ENCODE data around the gene RNF220.

RNF220 gene

DNA sequence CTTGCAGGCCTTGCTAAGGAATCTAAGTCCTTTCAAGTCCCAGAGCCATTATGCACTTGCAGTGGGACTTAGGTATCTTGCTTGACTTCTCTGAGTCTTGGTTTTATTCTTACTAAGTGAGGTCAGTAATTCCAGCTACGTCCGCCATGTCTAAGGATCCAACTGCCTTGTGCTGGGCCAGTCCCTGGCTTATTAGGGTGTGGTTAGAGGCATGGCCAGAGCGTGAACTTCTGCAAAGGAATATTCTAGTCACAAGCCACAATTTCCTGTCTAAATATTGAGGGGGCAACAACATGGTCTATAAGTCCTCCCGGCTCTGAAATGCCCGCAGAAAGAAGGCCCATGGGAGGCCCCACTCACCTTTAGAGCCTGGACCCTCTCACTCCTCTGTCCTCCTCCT is 186.3 kb downstream of the RNF220 start:
- no peak for DNase-seq

DNA sequence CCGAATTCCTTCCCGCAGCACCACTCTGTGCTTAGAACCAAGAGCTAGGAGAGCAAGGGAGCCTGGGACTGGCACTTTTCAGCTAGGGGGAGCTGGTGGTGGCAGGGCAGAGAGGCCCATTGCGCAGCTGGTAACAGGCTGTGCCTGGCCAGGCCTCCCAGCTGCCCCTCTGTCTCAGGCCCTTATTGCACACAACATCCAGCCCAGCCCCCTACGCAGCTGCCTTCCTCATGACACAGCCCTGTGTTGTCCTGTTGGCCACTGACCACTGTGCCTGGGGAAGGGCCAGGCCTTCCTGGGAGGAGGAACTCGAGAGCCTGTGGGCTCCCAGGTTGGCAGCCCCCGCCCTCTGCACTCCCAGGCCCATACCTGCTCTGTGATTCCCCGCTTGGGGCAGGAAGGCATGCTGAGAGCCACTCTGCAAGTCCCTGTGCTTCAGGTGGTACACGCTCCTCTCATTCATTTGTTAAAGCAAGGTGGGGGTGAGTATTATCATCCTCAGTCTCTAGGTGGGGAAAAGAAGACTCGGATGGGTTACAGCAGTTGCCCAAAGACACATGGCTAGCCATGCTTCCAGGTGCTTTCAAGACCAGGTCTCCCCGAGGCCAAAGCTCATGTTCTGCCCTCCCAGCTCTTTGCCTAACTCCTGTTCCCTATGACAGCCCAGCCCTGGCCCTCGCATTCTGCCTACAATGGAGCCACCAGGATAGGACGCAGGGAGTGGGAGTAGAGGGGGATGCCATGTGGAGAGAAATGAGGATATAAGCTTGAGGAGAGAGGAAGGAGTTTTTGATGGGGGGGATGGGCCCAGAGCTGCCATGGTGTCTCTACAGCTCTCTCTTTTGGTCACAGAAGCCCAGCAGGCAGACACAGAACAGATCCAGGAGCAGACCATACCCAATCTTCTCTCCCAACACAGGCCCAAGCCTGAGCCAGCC is 187.4 kb downstream of the RNF220 start:
- DNase-seq: no peak

DNA sequence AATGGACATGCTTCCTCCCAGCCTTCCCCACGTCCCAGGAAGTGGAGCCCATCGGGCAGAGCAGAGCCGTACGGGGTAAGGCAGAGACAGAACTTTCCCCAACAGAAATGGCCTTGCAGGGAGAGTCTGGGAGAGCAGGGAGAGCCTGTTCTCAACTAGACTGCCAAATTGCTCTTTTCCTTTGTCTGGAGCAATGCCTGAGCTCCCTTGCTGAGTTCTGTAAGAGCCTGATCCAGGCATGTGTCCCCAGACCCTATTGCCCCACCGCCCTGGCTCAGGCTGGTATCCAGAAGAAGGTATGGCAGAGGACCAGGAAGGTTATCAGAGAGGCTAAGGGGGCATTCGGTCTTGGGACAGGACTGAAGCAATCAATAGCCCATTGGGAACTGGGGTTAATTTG is 189.3 kb downstream of the RNF220 start:
- no peak for DNase-seq

DNA sequence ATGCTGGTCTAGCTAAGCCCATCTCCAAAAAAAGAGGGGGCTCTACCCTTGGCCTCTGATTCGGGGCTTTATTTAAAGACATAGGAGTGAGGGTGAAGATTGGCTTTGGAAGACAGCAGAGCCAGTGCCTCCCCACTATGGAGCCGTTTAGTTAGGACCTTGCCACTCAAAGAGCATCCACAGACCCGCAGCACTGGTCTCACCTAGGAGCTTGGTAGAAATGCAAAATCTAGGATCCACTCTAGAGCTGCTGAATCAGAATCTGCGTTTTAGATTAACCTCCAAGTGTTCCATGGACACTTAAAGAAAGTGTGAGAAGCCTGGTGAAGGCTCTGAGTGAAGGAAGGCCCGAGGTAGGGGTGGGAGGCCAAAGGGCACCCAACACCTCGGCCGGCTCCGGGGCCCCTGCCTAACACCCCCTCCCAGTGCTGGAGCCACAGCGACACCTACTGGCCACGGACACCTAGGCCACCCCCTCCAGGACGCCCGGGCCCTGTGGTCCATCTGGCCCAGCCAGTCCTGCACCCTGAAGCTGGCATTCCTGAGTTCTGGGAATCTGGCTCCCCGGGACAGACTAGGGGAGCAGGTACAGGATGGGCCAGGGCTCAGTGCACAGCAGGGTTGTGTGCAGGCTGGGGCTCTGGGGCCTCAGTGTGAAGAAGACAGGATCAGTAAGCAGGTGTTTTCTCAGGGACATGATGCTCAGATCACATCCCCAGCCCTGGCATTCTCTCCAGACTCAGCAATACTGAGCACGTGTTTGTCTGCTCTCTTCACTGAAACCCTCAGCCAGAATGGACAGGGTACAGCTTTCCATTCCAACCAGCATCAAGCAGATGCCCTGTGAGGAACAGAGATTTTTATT is 190.0 kb downstream of the RNF220 start:
- DNase-seq: peak; percentile 24

DNA sequence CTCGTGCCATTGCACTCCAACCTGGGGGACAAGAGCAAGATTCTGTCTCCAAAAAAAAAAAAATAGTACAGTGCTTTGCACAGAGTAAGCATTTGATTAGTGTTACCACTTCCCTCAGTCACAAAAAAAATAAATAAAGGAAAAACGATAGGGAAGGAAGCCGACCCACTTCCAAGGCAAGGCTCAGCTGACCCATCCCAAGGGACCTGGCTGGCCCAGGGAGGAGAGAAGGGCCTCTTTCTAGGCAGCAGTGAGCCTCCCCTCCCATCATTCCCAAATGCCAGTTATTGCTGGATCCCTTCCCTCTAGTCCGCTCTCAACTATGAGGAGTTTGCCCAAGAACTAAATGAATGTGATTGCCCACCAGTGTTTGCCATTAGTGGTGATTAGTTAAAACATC is 191.5 kb downstream of the RNF220 start:
- no peak for DNase-seq

DNA sequence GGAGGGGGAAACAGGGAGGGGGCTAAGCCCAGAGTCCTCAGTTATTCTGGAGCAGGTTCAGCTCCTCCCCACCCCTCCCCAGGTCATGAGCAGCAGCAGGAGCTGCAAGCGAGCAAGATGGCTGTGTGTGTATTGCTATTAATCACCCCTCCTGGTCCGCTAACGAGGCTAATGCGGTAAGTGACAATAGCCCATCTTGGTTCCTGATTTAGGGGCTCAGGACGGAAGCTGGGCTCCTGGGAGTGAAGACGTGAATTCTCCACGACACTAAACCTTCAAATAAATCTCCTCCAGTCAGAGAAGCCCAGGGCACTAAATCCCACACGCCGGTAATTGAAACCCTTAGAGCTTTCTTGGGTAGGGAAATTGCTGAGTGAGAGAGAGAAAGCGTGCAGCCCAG is 193.1 kb downstream of the RNF220 start:
- DNase-seq: no peak

DNA sequence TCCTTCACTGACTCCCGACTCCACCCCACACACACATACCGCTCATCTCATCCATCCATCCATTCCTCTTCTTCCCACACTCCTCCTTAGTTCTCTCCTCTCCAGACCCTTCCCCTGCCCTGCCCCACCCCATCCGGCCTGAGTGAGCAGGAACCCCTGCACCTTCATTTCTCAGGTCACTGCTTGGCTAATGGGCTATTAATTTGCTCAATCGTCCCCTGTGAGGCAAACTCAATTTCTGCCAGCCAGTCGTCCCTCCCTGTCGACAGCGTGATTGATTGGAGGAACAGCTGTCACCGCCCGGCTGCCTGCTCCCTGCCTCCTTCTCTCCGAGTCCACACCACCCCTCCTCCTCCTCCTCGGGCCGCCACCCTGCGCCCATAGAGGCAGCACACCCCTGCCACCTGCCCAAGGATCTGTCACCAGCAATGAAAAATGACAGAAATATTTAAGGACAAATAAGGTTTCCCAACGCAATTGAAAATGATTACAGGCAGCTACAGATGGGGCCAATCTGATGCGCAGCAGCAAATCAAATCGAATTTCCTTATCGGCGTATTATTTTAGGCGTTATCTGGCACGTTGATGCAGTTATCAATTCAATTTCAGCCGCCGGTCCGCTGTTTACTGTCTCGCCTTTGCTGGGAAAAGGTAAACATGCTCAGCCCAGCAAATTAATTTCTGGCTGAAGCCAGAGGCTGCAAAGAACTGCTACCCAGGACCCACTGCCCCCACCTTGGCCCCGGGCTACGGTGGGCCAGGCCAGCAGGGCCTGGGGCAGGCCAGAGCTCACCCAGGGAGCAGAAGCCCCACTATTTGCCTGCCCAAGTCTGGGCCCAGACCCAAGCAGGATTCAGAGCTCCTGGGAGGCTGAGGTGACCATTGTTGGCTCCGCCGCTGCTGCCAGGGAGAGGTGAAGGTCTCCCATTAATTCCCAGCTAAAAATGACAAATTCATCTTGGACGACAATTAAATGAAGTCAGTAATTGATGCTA is 197.9 kb downstream of the RNF220 start:
- peak; percentile 39 for DNase-seq

DNA sequence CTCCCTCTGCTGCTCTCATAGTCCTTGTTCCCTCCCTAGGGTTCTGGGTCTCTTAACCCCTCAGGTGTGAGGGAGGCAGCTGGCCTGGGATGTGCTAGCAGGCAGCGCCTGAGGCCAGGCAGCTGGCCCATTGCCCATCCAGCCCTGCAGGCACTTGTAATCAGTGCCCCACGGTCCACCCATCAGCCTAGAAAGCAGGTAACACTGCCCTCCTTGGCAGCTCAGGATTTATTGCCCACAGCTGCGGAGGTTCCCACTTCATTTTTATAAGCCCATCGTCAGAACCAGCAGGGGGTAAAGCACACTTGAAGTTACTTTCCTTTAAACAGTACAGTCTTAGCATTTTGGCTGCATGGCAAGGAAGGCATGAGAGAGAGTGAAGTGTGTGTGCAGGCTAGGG is 198.7 kb downstream of the RNF220 start:
- DNase-seq: peak; percentile 64

DNA sequence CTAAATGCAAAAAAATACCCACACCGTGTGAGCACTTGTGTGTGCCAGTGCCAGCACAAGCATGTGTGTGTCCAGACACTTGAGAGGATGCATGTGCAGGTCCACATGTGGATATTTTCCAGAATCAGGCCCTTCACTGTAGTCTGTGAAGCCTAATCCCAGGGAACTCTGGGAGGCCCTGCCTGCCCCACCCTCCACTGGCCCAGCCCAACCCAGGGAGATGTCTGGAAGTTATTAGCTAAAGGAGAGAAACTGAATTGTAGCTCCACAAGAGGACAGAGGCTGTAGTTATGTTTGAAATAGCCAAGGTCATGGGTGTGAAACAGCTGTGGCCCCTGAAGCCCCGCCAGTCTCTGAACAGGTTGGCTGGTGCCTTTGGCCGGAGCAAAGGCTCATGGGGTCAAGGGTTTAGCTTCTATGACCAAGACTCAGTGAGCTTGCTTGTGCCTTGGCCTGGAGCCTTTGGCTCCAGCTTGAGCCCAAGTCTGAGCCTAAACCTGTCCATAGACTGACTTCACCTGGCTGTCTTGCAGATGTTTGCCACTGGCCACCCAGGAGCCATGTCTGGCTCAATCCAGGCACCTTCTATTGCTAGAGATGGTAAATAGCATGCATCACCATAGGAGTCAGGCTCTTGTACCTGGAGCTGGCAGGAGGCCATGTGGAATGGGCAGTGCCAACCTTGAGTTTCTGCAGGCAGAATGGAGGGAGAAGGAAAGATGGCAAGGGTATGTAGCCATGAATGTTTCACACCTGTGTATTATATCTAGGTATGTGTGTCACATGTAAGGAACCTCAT is 199.3 kb downstream of the RNF220 start:
- no peak for DNase-seq

DNA sequence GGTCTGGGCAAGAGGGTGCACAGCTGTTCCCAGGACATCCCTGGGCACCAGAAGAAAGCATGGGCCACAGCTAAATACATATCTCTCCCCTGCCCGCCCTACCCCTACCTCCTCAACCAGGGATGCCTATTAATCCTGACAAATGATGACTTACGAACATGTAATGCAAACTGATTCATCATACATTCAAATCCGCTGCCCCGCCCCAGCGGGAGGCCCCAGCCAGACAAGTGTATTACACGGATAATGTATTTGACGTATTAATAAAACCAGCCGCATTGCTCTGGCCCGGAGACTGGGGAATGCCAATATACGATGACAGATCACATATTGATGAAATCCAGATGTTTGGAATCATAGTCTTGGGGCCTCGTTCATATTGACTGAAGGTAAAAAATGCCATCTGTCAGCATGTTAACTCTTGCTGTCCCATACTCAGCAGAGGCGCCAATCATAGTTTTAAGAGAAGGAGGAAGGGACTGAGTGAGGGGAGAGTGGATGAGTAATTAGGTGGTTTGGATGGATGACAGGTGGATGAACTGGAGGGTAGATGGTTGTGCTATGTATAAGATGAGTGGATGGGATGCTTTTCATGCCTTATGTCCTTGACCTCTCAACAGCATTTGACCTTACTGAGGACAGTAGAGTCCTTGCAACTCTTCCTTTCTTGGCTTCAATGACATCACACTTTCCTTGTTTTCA is 201.0 kb downstream of the RNF220 start:
- no peak for DNase-seq

DNA sequence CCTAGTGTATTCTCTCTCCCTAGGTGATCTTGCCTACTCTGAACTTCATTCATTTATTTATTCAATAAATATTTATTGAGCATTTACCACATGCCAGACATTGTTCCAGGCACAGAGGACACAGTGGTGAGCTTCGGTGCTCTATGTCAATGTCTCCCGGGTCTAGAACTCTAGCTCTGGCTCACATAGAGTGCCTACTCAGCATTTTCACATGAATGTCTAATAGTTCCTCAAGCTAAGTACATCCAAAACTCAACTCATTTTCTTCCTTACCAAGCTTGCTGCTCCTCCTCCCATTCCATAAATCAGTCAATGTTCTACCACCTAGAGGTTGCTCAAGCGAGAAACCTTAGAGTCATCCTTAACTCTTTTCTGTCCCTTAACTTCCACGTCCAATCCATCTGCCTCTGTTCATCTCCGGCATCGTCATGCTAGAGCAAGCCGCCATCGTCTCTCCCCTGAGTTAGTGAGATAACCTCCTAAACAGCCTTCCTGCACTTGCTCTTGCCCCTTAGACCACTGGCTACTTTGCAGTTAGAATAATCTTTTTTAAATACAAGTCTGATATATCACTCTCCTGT is 201.7 kb downstream of the RNF220 start:
- DNase-seq: no peak

DNA sequence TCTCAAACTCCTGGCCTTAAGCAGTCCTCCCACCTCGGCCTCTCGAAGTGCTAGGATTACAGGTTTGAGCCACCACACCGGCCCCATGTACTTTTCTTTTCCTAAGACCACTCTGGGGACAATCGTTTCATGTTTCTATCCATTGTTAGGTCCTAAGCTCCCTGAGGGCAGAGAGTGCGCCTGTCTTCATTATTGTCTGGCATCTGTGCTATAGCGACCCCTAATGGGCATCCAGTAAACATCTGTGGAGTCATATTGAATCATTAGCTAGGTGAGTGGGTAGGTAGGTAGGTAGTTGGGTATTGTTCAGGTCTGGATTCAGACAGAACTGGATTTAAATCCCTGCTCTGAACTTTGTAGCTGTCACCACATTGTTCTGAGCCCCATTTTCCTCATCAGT is 203.1 kb downstream of the RNF220 start:
- no peak for DNase-seq

DNA sequence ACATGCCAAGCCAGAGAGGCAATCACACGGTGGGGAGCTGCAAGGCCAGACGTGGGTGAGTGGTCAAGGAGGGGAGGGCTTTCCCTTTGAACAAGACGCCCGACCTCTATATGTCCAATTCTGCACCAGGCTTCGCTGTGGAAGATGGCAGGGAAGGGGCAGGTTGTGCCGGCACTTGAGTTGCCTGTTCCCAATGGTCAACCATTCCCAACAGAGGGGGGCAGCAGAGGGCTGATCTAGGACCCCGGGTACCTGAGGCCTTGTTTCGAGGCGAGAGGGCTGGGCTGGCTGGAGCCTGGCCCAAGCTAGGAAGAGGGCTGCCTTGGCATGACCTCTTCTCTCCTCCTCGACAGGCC is 204.3 kb downstream of the RNF220 start:
- peak; percentile 41 for DNase-seq

DNA sequence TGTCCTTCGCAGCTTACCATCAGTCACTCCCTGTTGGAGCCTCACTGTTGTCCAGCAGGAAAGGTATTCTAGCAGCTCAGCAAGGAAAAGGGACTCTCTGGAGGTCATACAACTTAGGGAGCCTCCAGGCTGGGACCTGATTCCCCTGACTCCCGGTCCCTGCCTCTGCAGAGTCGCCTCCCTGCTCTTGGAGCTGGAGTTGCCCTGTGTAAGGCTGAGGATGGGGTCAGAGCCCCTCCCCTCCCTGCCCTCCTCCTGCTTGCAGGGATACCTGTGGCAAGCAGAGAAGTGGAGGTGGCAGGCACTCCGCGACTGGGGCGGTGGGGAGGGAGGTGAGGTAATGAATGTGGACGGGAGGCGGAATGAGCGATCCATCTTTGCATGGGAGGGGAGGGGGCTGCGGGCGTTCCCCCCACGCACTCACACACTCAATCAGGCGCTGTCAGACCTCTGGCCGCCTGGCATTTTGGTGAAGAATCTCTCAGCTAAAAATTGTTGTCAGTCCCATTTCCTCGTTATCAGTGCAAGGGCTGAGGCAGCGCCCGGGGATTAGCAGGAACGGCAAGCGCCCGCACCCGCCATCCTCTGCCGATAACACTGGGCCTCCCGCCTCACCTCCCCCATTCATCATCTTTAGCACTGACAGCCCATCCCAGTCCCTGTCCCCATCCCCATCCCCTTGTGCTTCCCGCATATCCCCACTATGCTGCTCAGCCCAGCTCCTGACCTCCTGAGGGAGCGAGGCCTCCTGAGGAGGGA is 204.9 kb downstream of the RNF220 start:
- DNase-seq: peak; percentile 44

DNA sequence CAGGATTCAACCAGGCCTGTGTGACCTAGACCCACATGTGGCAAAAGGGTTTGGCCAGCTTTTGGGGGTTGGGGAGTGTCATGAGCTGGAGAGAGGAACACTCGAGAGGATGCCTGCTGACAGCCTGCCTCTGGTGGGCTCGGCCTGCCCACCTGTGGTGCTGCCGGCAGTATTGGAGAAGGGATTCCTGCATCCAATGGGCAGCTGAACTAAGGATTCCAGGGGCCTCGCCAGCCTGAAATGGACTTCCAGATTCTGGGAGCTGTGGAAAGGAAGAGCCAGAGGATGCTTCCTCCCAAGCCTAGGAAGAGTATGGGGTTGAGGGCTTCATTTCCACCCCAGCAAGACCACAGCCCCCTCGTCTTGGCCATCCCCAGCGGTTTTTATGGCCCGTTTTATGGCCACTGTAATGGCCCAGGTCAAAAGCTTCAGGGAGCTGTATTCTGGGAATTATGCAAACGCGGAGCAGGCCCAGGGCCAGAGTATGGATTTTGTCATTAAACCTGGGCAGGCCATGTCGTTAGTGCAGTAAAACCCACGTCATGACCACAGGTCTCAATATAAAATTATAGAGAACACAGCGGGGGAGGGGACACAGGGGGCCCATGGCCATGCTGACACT is 205.6 kb downstream of the RNF220 start:
- DNase-seq: no peak

DNA sequence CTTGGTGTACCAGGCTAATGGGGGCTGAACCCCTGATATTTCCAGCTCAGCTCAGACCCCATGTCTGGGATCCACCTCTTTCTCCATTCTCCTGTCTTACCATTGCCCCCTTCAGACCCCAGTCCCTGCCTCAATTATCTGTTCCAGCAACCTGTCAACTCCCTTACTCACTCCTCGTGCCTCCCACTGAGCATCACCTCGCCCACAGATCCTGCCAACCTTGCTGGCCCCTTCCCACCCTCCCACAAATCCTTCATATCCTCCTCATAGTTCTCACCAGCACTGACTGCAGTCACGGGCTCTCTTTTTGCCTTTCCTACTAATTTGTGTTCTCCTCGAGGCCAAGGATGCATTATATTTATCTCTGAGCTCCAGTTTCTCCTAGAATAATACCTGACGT is 206.4 kb downstream of the RNF220 start:
- no peak for DNase-seq

DNA sequence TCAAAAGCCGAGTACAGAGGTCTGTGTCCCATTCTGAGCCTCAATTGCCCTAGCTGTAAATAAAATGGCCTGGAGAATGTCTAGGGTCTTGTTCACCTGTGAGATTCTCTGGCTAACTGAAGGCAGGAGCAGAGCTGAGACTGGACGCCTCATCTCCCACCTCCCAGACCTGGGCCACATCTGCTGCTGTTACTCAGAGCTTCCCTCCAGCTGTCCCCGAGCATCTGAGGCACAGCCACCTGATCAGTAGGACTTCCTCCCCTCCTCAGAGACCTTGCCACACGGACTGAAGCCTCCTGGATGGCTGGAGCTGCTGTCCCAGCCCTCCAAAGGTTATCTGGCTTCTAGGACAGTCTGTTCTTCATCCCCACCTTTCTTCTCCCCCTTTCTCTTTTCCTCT is 206.8 kb downstream of the RNF220 start:
- no peak for DNase-seq

DNA sequence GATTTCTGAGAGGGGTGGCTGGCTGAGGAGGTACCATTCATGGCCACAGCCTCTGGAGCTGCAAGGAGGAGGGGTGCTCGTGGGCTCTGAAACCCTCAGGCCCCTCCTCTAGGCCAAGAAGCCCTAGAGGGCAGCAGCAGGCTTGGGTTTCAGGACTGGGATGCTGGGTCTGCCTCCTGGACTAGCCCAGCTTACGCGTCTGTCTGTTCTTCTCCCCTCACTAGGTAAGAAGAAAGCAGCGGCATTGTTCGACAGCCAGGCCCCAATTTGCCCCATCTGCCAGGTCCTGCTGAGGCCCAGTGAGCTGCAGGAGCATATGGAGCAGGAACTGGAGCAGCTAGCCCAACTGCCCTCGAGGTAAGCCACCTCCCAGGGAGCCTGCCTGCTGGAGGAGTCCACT is 208.9 kb downstream of the RNF220 start:
- no peak for DNase-seq

DNA sequence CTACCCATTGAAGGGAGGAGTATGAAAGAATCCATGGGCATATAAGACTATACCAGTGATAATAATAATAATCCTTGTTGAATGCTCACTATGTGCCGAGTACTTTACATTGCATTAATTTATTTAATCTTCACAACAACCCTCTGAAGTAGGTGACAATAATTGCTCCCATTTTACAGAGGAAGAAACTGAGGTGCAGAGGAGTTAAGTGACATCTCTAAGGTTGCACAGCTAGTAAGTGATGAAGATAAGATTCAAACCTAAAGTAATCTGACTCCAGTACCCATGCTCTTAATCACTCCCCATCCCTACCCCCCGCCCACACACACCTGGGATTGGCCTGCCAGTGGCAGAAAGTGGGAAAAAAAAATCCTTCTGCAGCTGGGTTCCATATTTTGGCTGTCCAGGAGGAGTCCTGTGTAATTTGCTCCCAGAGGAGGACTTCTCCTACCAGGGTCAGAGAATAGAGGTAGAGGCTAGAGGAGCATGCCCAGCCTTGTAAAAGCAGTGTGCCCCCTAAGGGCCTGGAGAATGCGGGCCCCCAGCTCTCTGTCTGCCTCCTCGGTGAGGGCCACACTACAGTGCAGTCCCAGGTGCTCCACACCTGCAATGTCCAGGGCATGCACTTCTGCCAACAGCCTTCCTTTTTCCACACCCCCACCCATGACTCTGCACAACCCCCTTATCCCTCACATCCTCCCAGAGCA is 211.4 kb downstream of the RNF220 start:
- no peak for DNase-seq

Data from NCI-H2227 treated with DMSO at 0.1 percent for 48 hours (cell line).